ENCODE measurements around the gene MAPK4. TPM values are rescaled to one million over a fixed set of nuclear protein-coding genes. Genes with fewer than 3 reads are reported as not detected.

The MAPK4 gene
- total RNA-seq, 1 donor from 2014 or later: 16.3 TPM

- peaks cover 10% of the 10 kb centered on the region for H3K4me1 Mint-ChIP-seq (ENCODE audit: low read depth)
- H3K27me3 Mint-ChIP-seq: no peaks in the 10 kb centered on the region
- no peaks in the 10 kb centered on the region for H3K9me3 Mint-ChIP-seq (ENCODE audit: low read depth)
- no peak for DNase-seq (ENCODE audit: low spot score, unreplicated experiment)
- H3K36me3 Mint-ChIP-seq (ENCODE audit: insufficient read depth): peaks cover 4% of the 10 kb centered on the region
- no peak overlapping the region for H3K4me3 Mint-ChIP-seq (ENCODE audit: low read depth)
- no peak overlapping the region for H3K27ac Mint-ChIP-seq
- TF ChIP-seq CTCF (IDR thresholded peaks at IDR 0.05; ENCODE audit: unreplicated experiment): no peak
Observed at GRCh38 chr18:50675043-50675442, 115.2 kb downstream of the MAPK4 start.

GRCh38 chr18:50678651-50679050 lies 118.8 kb downstream of the MAPK4 start:
- Mint-ChIP-seq H3K9me3 (ENCODE audit: low read depth) (peaks cover 3% of the 10 kb centered on the region), H3K36me3 (ENCODE audit: insufficient read depth) (peaks cover 6% of the 10 kb centered on the region), H3K27me3 (no peaks in the 10 kb centered on the region), H3K4me3 (ENCODE audit: low read depth) (no peak overlapping the region), H3K27ac (no peak overlapping the region), H3K4me1 (ENCODE audit: low read depth) (peaks cover 9% of the 10 kb centered on the region)
- no peak for DNase-seq (ENCODE audit: low spot score, unreplicated experiment)
- no peak for TF ChIP-seq CTCF (IDR thresholded peaks at IDR 0.05; ENCODE audit: unreplicated experiment)

GRCh38 chr18:50679056-50679455 lies 119.2 kb downstream of the MAPK4 start:
- H3K27ac Mint-ChIP-seq: no peak overlapping the region
- peaks cover 9% of the 10 kb centered on the region for H3K4me1 Mint-ChIP-seq (ENCODE audit: low read depth)
- no peak for DNase-seq (ENCODE audit: low spot score, unreplicated experiment)
- H3K9me3 Mint-ChIP-seq (ENCODE audit: low read depth): peaks cover 3% of the 10 kb centered on the region
- H3K36me3 Mint-ChIP-seq (ENCODE audit: insufficient read depth): peaks cover 6% of the 10 kb centered on the region
- H3K4me3 Mint-ChIP-seq (ENCODE audit: low read depth): no peak overlapping the region
- TF ChIP-seq CTCF (IDR thresholded peaks at IDR 0.05; ENCODE audit: unreplicated experiment): no peak
- H3K27me3 Mint-ChIP-seq: no peaks in the 10 kb centered on the region

GRCh38 chr18:50679656-50680055 lies 119.8 kb downstream of the MAPK4 start:
- H3K27me3 Mint-ChIP-seq: no peaks in the 10 kb centered on the region
- no peak for TF ChIP-seq CTCF (IDR thresholded peaks at IDR 0.05; ENCODE audit: unreplicated experiment)
- peaks cover 6% of the 10 kb centered on the region for H3K4me1 Mint-ChIP-seq (ENCODE audit: low read depth)
- no peak overlapping the region for H3K4me3 Mint-ChIP-seq (ENCODE audit: low read depth)
- peaks cover 6% of the 10 kb centered on the region for H3K36me3 Mint-ChIP-seq (ENCODE audit: insufficient read depth)
- peaks cover 3% of the 10 kb centered on the region for H3K9me3 Mint-ChIP-seq (ENCODE audit: low read depth)
- no peak overlapping the region for H3K27ac Mint-ChIP-seq
- no peak for DNase-seq (ENCODE audit: low spot score, unreplicated experiment)

- peaks cover 3% of the 10 kb centered on the region for H3K9me3 Mint-ChIP-seq (ENCODE audit: low read depth)
- peaks cover 6% of the 10 kb centered on the region for H3K36me3 Mint-ChIP-seq (ENCODE audit: insufficient read depth)
- no peak for DNase-seq (ENCODE audit: low spot score, unreplicated experiment)
- H3K27me3 Mint-ChIP-seq: no peaks in the 10 kb centered on the region
- TF ChIP-seq CTCF (IDR thresholded peaks at IDR 0.05; ENCODE audit: unreplicated experiment): no peak
- H3K27ac Mint-ChIP-seq: no peak overlapping the region
- no peaks in the 10 kb centered on the region for H3K4me1 Mint-ChIP-seq (ENCODE audit: low read depth)
- no peak overlapping the region for H3K4me3 Mint-ChIP-seq (ENCODE audit: low read depth)
Observed at GRCh38 chr18:50680966-50681365, 121.1 kb downstream of the MAPK4 start.

All from progenitor cell of endocrine pancreas (in vitro differentiated cells).